ENCODE data around the gene CBFA2T2.

Gene CBFA2T2

DNA sequence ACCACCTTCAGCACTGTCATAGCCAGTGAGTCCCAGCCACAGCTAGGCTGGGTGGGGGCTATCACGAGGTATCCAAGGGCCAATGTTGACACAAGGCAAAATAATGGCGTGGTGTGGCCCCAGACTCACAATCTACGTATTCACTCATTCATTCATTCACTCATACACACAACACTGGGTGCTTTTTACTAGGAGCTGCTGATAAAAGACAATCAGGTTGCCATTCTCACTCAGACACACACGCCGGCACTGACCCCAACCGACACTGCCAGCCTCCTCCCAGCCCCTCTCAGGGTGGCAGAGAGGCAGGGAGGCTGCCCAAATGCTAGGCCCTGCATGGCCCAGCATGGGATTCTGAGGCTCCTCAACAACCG is 170.8 kb downstream of the CBFA2T2 start:
- in situ Hi-C loops (cut with HindIII; ENCODE audit: low sequenced_read_pairs), result no loop called here

GRCh38 chr20:33662172-33662571 is 172.3 kb downstream of the CBFA2T2 start, which contains the start of gene C20orf144:
Gene C20orf144 (plus strand): TSS chr20:33662327. CDS start chr20:33662346, 19 bp downstream.
- in situ Hi-C loops (cut with HindIII; ENCODE audit: low sequenced_read_pairs), result no loop called here

DNA sequence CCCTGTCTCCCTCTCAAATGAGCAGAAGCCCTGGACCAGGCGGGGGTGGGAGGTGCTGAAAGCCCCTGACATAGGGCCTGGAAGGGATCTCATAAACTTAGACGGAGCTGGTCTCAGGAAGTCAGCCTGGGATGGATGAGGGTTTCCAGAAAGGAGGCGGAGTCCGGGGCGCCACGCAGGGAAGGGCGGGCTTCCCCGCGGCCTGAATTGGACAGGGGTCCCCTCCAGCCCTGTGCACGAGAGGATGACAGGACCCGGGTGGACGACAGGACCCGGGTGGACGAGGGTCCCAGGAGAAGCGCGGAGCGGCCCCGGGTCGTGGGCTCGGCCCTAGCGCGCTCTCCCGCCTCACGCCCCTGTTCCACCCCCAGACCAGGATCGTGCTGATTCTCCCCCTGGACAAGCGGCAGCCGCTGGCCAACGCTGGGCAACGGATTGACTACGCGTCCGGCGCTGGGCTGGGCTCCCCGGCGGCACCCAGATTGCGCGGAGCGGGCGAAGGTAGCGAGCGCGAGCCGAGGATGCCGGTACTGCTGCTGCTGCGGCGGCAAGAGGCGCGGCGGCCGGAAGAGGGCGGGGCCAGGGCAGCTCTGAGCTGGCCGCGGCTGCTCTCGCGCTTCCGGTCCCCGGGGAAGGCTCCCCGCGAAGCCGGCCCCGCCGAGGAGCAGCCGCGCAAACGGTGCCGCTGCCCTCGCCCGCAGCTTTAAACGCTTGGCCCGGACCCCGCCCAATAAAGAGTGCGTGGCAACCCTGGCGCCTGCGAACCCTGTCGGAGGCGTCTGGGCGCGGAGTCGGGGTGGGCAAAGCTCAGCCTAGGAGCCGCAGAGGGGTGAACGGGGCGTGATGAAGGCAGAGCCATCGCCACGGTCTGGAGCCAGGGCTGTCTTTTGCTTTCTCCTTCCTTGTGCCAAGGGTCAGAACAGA is 173.5 kb downstream of the CBFA2T2 start:
- in situ Hi-C loops (cut with HindIII; ENCODE audit: low sequenced_read_pairs), result no loop called here

GRCh38 chr20:33664085-33664761 is 174.3 kb downstream of the CBFA2T2 start:
- in situ Hi-C loops (cut with HindIII; ENCODE audit: low sequenced_read_pairs), result no loop called here

- in situ Hi-C loops (cut with HindIII; ENCODE audit: low sequenced_read_pairs), result no loop called here
Measured at GRCh38 chr20:33664762-33665144, 174.9 kb downstream of the CBFA2T2 start.

GRCh38 chr20:33666293-33667244 is 176.7 kb downstream of the CBFA2T2 start, which contains the start of gene ACTL10:
Gene ACTL10 (plus strand): TSS chr20:33666943. CDS start chr20:33667498, 555 bp downstream.
- in situ Hi-C loops (cut with HindIII; ENCODE audit: low sequenced_read_pairs), result no loop called here

DNA sequence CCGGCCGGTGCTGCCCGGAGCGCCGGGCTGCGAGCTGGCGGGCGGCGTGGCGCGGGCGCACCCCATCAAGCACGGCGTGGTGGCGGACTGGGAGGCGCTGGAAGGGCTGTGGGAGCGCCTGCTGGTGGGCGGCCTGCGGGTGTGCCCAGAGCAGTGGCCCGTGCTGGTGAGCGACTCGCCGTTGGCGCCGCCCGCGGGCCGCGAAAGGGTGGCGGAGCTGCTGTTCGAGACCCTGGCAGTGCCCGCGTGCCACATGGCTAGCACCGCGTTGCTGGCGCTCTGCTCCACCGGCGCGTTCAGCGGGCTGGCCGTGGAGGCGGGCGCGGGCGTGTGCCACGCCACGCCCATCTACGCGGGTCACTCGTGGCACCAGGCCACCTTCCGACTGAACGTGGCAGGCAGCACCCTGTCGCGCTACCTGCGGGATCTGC is 177.4 kb downstream of the CBFA2T2 start:
- in situ Hi-C loops (cut with HindIII; ENCODE audit: low sequenced_read_pairs), result no loop called here

- in situ Hi-C loops (cut with HindIII; ENCODE audit: low sequenced_read_pairs), result no loop called here
Measured at GRCh38 chr20:33667676-33668465, 178.0 kb downstream of the CBFA2T2 start.

DNA sequence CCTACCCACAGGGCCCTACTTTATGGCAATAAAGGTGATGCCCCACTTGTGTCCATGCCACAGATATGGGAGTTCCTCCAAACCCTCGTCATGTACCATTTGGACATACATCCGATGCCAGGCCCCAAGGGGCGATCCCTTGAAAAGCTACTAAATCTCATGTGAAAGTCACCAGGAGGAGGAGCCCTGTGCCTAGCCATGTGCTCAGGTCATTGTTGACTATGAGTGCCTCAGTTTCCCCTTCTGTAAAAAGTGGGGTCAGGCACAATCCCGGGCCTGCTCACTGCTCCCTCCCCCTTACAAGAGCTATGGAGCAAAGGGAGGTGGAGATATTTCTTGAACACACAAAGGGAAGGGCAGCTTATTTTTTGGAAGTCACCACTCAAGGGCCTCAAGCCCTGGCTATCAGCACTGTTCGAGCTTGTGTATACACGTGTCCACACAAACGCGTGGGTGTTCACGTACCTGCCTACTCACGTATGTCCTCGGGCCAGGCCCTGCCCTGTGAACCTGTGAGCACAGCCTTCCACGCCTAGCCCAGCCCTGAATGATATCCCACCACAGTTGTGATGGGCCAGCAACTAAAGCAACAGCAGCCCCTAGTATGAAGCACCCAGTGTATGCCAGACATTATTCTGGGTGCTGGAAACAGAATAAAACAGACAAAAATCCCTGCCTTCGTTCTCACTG is 178.7 kb downstream of the CBFA2T2 start:
- in situ Hi-C loops (cut with HindIII; ENCODE audit: low sequenced_read_pairs), result no loop called here

- in situ Hi-C loops (cut with HindIII; ENCODE audit: low sequenced_read_pairs), result no loop called here
Measured at GRCh38 chr20:33669224-33669623, 179.3 kb downstream of the CBFA2T2 start.

GRCh38 chr20:33669873-33670640 is 180.2 kb downstream of the CBFA2T2 start:
- in situ Hi-C loops (cut with HindIII; ENCODE audit: low sequenced_read_pairs), result no loop called here

DNA sequence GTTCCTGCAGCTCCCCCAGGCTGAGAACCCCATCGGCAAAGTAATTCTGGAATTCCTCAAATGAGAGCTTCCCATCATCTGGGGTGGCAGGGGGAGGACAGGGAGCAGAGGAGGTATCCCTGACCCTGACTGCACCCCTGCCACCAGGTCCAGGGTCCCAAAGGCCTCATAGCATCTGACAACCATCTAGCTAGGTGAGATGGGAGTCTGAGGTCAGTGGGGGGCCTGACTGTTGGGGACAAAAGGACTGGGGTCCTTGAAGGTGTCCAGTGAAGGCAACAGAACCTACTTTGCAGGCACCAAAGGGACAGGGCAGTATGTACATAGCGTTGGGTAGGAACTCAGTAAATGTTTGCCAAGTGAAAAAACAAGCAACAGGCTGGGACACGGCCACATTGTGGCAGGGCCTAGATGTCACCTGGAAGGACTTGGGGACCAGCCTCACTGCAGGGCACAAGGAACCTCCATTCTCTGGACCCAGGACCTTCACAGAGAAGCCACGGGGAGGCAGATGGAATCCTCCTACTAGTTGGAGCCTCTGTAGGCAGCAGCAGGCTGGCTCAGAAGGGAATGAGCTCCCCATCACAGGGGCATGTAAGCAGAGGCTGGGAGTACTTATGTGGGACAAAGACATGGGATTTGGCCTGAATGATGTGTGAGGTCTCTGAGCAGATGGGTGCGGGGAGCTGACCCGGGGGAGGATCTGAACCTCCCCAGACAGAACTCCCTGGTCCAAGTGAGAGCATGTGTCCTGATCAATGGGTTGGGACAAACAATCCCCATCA is 181.0 kb downstream of the CBFA2T2 start:
- in situ Hi-C loops (cut with HindIII; ENCODE audit: low sequenced_read_pairs), result no loop called here

DNA sequence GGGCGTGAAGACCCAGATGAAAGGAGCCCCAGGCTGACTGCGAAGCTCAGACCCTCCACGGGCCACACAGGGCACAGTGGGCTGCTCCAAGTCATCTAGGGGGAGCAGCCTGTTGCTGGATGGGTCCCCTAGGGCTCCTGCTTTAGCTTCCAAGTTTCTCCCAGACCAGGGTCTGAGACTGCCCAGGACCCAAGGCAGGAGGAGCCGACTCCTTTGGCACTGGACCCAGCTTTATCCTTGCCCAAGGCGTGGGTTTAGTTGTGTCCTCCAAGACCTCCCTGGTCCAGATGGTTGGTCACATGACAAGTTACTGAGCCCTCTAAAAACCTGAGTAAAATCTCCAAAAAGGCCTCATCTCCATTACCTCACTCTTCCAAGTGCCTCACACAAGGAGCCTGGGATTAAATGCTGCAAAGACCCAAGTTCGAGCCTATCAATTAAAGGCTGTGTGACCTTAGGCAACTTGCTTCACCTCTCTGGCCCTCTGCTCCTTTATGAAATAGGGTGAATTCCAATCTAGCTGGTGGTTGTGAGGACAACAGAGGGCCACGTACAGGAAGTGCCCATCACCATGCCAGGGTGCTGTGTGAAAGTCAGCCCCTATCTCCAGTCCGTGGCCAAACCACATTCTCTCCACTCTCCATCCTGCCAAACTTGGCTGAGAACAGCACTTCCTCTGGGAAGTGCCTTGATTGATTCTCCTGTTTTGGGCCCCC is 181.8 kb downstream of the CBFA2T2 start:
- in situ Hi-C loops (cut with HindIII; ENCODE audit: low sequenced_read_pairs), result no loop called here

GRCh38 chr20:33672426-33673113 is 182.7 kb downstream of the CBFA2T2 start:
- in situ Hi-C loops (cut with HindIII; ENCODE audit: low sequenced_read_pairs), result no loop called here

- in situ Hi-C loops (cut with HindIII; ENCODE audit: low sequenced_read_pairs), result no loop called here
Measured at GRCh38 chr20:33673114-33673409, 183.2 kb downstream of the CBFA2T2 start.

DNA sequence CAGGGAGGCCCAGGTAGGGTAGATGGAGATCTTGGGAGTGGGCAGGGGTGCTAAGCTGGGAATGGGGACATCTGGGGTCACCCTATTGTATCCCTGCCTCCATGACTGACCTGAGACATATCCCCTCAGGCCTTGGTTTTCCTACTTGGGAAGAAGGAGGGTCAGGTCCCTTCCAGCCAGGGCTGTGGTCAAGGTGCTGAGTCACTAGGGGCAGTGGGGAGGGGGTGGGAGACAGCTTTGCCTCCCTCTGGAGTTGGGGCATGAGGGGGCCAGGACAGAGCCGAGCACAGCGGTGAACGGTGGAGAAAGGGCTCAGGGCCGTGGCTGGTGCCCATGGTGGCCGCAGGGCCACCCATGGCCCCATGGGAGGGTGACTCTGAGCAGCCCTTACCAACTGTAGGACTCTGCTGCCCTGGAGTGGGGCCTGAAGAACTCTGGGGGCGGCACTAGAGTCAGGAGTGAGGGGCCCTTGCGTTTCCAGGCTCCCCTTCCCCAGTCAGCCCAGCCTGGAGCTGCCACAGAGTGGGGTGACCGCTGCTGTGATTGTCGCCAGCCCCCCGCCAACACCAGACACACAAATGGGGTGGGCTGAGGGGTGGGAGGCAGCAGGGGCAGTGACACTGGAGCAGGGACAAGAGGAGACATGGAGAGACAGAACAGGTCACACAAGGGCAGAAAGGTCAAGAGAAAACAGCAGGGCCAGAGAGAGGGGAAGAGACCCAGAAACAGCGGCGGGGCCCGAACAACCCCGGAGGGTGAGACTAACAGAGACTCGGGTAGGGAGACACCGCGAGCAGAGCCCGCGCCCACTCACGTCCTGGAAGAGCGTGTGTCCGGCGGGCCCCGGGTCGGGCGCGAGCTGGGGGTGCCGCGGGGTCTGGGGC is 183.8 kb downstream of the CBFA2T2 start:
- in situ Hi-C loops (cut with HindIII; ENCODE audit: low sequenced_read_pairs), result no loop called here

Measured in endothelial cell of hepatic sinusoid (primary cell).